NCI-H82 treated with DMSO at 0.1 percent for 48 hours (cell line): ENCODE data around the gene HS6ST3.

Experiments used
- DNase-seq: peaks from one replicate; lab custom pipeline; 2025; ENCODE audit not compliant: unreplicated experiment; lab: John Stamatoyannopoulos, UW

The HS6ST3 gene

DNA sequence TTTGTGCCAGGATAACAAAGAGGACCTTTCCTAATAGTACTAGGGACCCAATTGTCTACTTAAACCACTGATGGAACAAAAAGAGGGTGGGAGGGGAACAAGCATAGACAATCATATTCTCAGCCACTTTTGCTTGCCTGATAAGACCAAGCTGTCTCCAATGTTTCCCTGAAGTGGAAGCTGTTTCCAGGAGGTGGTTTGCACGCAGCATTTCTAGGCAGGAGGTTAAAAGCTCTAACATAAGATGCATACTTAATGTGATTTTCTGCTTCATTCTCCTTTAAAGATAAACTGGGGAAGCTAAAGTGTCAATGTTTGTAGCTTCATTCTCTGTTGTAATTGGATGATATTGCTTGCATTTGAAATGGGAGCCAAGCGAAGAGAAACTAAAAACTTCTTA, 442.9 kb downstream of the HS6ST3 start:
- no peak for DNase-seq

- DNase-seq = no peak
Observed at GRCh38 chr13:96533408-96533807, 443.5 kb downstream of the HS6ST3 start.

DNA sequence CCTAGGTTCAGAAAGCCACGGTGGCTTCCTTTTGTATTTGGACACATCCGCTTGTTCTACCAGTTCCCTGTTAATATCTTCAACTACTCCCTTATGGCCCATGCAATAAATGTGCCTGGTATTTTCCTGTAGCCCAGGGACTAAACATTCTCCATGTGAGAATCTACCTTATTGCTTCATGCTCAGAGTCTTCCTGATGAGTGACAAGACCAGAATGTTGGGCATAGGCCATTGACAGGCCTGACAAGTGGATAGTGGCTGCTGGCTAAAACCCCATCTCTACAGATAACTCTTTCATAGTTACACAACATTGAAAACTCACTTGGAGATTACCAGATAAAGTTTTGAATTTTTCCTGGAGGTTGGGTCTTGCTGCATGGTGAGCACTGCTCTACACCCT, 449.9 kb downstream of the HS6ST3 start:
- DNase-seq = no peak

DNA sequence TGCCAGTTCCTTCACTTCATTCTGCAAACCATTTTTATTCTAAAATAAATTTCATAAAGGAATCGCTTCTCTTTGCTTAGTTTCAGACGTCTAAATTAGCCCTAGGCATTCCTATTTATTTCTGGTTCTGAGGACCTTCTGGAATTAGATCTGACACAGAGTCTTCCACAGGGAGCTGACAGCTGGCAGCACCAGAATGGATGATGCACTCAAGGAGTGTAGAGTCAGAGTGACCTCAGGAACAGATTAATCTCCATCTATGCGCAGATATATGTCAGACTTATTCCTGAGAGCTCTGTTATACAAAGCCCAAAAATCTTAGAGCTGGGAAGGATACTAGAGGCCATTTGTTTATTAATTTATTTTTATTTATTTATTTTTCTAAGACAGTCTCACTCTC, 450.8 kb downstream of the HS6ST3 start:
- peak; percentile 31 for DNase-seq

GRCh38 chr13:96542986-96543385, 453.1 kb downstream of the HS6ST3 start:
- DNase-seq = no peak

DNA sequence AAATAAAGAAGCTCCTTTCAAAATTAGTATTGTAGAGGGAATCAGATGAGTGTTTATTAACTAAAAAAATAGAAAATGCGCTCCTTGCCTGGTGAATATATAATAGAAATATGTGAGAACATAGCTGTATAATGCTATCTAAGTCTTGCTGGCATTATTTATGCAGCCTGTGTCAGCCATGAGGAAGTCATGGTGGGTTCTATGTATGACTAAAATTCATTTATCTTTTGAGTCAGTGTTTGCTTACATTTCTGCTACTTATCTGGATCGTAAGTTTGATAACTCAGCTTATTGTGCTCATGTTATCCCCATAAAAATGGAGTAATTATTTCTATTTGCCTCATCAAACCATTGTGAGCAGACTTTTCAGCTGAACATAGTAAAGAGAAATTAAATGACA, 455.1 kb downstream of the HS6ST3 start:
- no peak for DNase-seq

DNA sequence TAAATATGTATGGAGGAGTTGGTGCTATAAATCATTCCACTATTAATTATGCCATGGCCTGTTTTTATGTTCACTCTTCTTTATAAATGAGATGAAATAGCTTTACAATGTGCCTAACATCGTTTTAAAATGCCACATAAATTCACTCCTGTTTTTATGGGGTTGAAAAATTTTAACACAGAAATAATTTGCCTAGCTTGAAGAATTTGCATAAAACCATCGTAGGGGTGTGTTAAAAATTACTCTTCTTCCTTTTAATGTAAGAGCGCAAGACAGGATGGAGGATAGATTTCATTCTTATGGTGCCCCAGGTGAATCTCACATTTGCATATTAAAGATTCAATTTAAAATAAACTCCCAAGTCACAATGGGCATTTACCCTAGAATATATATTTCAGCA, 456.6 kb downstream of the HS6ST3 start:
- no peak for DNase-seq

GRCh38 chr13:96551546-96551945, 461.6 kb downstream of the HS6ST3 start:
- DNase-seq = no peak

- no peak for DNase-seq
Observed at GRCh38 chr13:96552559-96552958, 462.7 kb downstream of the HS6ST3 start.

- DNase-seq = no peak
Observed at GRCh38 chr13:96553796-96554195, 463.9 kb downstream of the HS6ST3 start.

DNA sequence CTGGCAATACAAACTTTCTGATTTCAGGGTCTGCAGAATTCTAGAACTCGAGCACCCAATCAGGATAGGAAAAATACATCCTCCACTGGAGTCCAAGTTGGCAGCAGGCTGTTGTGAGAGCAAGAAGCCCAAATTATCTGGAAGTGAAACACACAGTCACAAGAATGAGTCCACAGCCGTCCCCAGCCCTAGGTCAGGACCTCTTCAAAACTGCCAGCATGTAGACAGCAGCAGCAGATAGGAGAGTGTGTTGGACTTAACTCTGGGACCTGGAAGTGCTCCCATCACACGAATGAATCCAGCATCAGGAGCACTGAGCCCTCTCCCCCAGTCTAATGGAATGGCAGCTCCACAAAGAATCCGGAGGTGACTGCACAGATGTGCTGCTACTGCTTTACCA, 483.7 kb downstream of the HS6ST3 start:
- no peak for DNase-seq

- no peak for DNase-seq
Observed at GRCh38 chr13:96575423-96576320, 485.8 kb downstream of the HS6ST3 start.

- no peak for DNase-seq
Observed at GRCh38 chr13:96581741-96582140, 491.8 kb downstream of the HS6ST3 start.

DNA sequence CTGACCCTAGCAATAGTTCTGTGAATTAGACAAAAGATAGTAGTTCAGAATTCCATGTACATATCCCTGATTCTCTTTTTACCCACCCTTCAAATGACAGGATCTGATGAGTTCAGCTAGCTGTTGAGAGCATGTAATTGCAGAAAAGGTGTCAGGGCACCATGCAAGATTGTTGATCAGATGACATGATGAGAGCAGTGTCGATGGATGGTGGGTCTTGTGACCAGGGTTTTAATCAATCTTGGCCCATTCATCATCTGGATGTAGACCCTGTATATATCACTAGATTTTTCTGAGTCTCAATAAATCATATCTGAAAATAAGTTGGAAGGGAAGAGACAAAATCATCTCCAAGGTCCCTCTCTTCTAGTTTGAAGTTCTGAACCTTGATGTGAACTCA, 525.3 kb downstream of the HS6ST3 start:
- no peak for DNase-seq

DNA sequence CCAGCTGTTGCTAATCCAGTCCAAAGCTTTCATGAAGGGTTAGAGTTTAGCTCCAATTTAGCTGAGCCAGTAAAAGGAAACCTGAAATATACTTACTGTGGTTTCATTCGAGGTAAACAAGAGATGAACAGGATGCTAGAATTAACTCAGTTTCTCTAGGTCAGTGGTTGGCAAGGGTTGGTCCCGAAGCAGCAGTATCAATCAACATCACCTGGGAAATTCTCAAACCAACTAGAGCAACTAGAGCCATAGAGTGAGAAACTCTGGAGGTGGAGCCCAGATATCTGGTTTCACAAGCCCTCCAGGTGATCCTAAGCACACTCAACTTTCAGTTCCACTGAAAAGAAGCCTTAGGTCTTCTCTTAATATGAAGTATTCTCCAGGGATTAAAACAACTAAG, 527.6 kb downstream of the HS6ST3 start:
- no peak for DNase-seq

- DNase-seq = no peak
Observed at GRCh38 chr13:96621634-96622183, 531.8 kb downstream of the HS6ST3 start.

DNA sequence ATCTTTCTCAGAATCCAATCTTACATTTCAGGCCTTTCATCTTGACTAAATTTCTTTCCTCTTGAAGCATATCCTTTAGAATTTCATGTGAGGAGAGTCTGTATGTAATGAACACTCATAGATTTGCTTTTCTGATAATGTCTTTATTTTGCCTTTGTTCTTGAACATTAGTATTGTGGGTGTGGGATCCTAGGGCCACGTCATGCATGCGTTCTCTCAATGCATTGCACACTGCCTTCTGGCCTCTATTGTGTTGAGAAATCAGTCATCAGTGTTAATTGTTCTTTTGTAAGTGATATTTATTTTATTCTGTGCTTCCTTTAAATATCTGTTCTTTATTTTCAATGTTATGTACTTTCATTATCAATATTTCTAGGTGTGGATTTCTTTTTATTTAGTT, 539.4 kb downstream of the HS6ST3 start:
- no peak for DNase-seq

- DNase-seq = no peak
Observed at GRCh38 chr13:96632536-96633320, 542.8 kb downstream of the HS6ST3 start.

DNA sequence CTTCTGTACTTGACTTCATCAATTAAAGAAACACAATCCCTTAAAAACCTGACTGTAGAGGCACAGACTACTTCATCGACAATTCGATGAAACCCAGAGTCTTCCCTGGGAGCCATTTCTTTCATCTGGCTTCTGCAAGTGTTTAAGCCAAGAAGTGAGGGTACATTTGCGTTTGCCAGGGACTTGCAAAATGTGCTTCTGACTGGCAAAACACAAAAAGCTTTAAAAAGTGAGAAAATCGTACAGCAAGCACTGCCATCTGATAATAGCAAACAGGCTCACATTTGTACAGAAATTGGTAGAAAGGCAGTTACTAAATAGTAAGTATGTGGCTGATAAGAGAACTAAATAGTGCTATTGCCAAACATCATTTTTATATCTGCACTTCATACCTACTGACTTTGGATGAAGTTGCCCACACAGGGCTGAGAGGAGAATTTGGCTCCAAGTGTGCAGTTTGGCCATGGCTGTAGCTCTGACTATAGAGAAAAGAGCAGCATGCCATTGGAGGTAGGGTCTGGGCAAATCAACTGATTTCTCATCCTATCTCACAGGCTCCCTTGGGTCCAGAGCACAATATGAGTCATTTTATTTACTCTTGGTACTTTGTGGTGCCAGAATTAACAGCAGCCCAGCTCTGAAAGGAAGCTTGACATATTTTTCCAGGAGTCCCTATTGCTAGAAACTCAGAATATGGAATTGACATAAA, 546.2 kb downstream of the HS6ST3 start:
- DNase-seq = no peak

DNA sequence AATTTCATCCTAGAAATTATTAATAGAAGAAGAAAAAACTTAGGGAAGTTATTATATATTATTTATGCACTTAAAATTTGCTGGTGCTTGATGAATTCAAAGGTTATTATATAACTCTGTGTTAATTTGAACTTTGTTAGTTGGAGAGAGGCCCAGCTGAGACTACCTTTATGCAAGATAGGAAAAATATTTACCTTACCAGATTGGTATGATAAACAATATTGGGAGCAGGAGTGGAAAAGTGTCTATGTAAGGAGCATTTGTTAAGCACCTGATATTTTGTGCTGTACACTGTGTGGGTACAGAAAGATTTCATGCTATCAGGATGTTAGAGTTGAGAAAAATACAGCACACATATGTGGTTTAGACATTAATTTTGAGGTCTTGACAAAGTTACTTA, 547.1 kb downstream of the HS6ST3 start:
- DNase-seq = no peak

GRCh38 chr13:96646101-96646500, 556.2 kb downstream of the HS6ST3 start:
- no peak for DNase-seq
